GM12875 (cell line): ENCODE results near the gene CAPN3.

Experiments used
- H3K4me3 ChIP-seq: one replicate; pipeline ENCODE4 v1.5.1; 2011; ENCODE audit warnings: low read depth, low read length, control low read depth
- CTCF ChIP-seq: IDR thresholded peaks from 2 replicates; pipeline ENCODE4 v1.5.1; 2011; ENCODE audit warnings: low read depth, mild to moderate bottlenecking, control low read depth, inconsistent platforms, low read length, moderate library complexity, borderline replicate concordance; ENCODE audit not compliant: insufficient read depth

Gene CAPN3

DNA sequence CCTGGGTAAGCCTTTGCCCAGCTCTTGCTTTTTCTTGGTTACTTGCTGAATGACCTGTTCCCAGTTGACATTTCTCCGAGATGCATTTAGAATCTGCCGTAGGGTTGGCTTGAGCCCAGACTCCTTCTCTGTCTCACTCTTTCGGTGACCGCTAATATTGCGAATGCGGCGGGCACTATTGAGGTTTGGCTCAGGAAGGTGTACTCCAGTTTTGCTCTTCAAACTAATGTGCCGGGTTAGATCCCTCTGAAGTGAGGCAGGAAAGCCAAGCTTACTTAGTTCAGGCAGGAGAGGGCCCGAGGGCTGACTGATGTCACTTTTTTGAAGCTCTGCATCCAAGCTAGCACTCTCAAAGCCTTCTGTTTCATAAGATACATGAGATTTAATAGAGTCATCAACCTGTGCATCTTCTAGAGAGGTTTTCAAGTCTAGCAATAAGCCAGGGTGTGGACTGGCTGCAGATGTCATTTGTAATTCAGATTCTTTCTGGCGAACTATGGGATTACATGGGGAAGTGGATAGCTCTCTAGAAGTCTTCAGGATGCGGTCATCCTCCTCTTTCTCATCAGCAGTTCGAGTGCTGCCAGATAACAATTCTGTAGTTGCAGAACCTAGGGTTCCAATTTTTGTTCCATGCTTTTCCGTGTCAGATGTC is 90.6 kb downstream of the CAPN3 start:
- no peak overlapping the region for H3K4me3 ChIP-seq
- TF ChIP-seq CTCF = no peak

DNA sequence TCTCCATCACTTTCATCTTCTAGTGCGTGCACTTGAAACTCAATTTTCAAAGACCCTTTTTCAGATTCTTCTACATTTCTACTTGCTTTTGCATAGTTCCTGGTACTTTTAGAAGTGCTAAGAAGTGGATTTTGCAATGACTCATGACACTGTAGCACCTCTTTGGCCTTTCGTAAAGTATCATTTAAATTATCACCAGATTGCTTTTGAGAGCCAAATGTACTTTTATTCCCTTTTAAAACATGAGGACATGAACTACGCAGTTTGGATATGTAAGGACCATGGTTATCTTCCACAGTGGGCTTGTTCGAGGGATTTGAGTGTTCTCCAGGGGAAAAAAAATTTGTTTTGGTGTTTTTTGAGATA is 91.1 kb downstream of the CAPN3 start:
- no peak for TF ChIP-seq CTCF
- no peak overlapping the region for H3K4me3 ChIP-seq

DNA sequence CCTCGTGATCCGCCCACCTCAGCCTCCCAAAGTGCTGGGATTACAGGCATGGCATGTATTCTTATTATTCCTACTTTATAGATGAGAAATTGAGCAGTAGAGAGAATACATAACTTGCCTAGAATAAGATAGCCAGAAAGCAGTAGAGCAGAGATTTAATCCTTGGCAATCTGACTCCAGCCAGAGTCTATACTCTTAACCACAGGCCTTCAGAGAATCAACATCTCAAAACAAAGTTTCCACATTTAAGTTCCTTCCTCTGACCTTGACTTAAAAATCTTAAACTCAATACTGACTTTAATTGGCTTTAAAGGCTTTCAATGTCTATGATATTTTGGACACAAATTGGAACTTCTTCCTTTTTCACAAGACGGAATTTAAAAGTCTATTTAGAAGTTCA is 94.5 kb downstream of the CAPN3 start:
- TF ChIP-seq CTCF = no peak
- no peak overlapping the region for H3K4me3 ChIP-seq

DNA sequence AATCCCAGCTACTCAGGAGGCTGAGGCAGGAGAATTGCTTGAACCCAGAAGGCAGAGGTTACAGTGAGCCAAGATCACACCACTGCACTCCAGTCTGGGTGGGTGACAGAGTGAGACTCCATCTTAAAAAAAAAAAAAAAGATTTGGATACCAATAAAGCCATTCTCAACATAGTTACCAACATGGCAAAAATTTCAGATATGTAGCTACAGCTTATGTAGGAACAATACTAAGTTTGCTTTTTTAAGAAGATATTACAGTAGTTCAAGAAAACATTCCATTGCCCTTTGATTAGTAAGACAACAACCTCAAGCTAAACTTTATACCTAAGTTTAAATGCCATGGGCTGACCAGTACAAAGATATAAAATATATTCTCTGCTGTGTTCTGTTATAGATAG is 97.2 kb downstream of the CAPN3 start:
- H3K4me3 ChIP-seq = no peak overlapping the region
- TF ChIP-seq CTCF = no peak

- no peak overlapping the region for H3K4me3 ChIP-seq
- TF ChIP-seq CTCF = no peak
Measured at GRCh38 chr15:42456971-42457370, 97.7 kb downstream of the CAPN3 start.

GRCh38 chr15:42457445-42458442 is 98.4 kb downstream of the CAPN3 start:
- TF ChIP-seq CTCF = no peak
- H3K4me3 ChIP-seq = no peak overlapping the region

- TF ChIP-seq CTCF = no peak
- H3K4me3 ChIP-seq = no peak overlapping the region
Measured at GRCh38 chr15:42461261-42461660, 102.0 kb downstream of the CAPN3 start.
